Keratinocyte (primary cell): ENCODE data around the gene ENO4. TPM values are rescaled to one million over a fixed set of nuclear protein-coding genes. Genes with fewer than 3 reads are reported as not detected.

Experiments
- DNase-seq: peaks from one replicate; pipeline ENCODE4 v3.0.0-alpha.2; 2011; ENCODE audit warnings: low read depth, missing footprints, low spot score
- FAIRE-seq: peaks from 2 replicates; lab custom pipeline; 2011; peaks lifted over from hg19 to GRCh38; lab: Jason Lieb, UNC
- H2AFZ ChIP-seq: 2 replicates; pipeline ENCODE4 v1.6.0; 2012; ENCODE audit warnings: low read length, control low read depth, inconsistent platforms; ENCODE audit not compliant: control insufficient read depth
- H3K27ac ChIP-seq: 2 replicates; pipeline ENCODE4 v1.5.1; 2011; ENCODE audit warnings: low read length; ENCODE audit not compliant: control insufficient read depth, insufficient read depth
- H3K27me3 ChIP-seq: 3 replicates; pipeline ENCODE4 v1.6.0; 2011; ENCODE audit warnings: low read length; ENCODE audit not compliant: control insufficient read depth, insufficient read depth; ENCODE audit errors: extremely low read depth
- H3K36me3 ChIP-seq, 2 experiments: 2 replicates in 1 of 2; 3 replicates in 1 of 2; pipeline ENCODE4 v1.5.1; 2011; ENCODE audit warnings: low read length in 2 of 2, mild to moderate bottlenecking in 1 of 2; ENCODE audit not compliant: control insufficient read depth in 2 of 2, insufficient read depth in 2 of 2; ENCODE audit errors: extremely low read depth in 1 of 2
- H3K4me1 ChIP-seq: 3 replicates; pipeline ENCODE4 v1.5.1; 2011; ENCODE audit warnings: low read length; ENCODE audit not compliant: control insufficient read depth, insufficient read depth; ENCODE audit errors: extremely low read depth
- H3K4me2 ChIP-seq: 3 replicates; pipeline ENCODE4 v1.6.0; 2011; ENCODE audit warnings: low read depth, low read length; ENCODE audit not compliant: control insufficient read depth, insufficient read depth; ENCODE audit errors: extremely low read depth
- H3K4me3 ChIP-seq, 3 experiments: fragments of 200-600 bp in 1 of 3; sonication (generic) in 1 of 3; 2 replicates in 2 of 3; 3 replicates in 1 of 3; pipeline ENCODE4 v1.5.1; 2011 to 2016; ENCODE audit warnings: low read length in 3 of 3, mild to moderate bottlenecking in 3 of 3, control low read depth in 2 of 3, inconsistent platforms in 1 of 3, low read depth in 1 of 3, mixed read lengths in 1 of 3, mixed run types in 1 of 3, moderate library complexity in 1 of 3; ENCODE audit not compliant: control insufficient read depth in 2 of 3, insufficient read depth in 2 of 3; ENCODE audit errors: extremely low read depth in 1 of 3
- H3K79me2 ChIP-seq: 2 replicates; pipeline ENCODE4 v1.6.0; 2012; ENCODE audit warnings: low read length; ENCODE audit not compliant: control insufficient read depth, insufficient read depth
- H3K9ac ChIP-seq: 3 replicates; pipeline ENCODE4 v1.6.0; 2011; ENCODE audit warnings: low read length; ENCODE audit not compliant: control insufficient read depth, insufficient read depth; ENCODE audit errors: extremely low read depth
- H3K9me1 ChIP-seq: 3 replicates; pipeline ENCODE4 v1.6.0; 2011; ENCODE audit warnings: low read length; ENCODE audit not compliant: control insufficient read depth, insufficient read depth; ENCODE audit errors: extremely low read depth
- H3K9me3 ChIP-seq: 2 replicates; pipeline ENCODE4 v1.5.1; 2012; ENCODE audit warnings: low read depth, low read length; ENCODE audit not compliant: control insufficient read depth
- H4K20me1 ChIP-seq: 3 replicates; pipeline ENCODE4 v1.6.0; 2011; ENCODE audit warnings: low read length; ENCODE audit not compliant: control insufficient read depth, insufficient read depth; ENCODE audit errors: extremely low read depth
- CTCF ChIP-seq, 3 experiments: IDR thresholded peaks in 1 of 3; conservative IDR thresholded peaks in 1 of 3; optimal IDR thresholded peaks in 1 of 3; 2 replicates in 2 of 3; 3 replicates in 1 of 3; pipeline versions ENCODE3 to v1.5.1; 2011; ENCODE audit warnings: low read length in 3 of 3, mild to moderate bottlenecking in 3 of 3, moderate library complexity in 2 of 3, control low read depth in 1 of 3, inconsistent platforms in 1 of 3; ENCODE audit not compliant: insufficient read depth in 2 of 3; ENCODE audit errors: extremely low read depth in 1 of 3
- EZH2 ChIP-seq: IDR thresholded peaks from one replicate; pipeline ENCODE4 v1.6.1; 2012; ENCODE audit warnings: inconsistent platforms, mild to moderate bottlenecking, low read length, moderate library complexity
- dilution Hi-C: fragments of 300-500 bp; cut with MboI; formaldehyde crosslinking; loops from one replicate; pipeline ENCODE4 v1.7.0; 2020; ENCODE audit warnings: low sequenced_read_pairs; ENCODE audit not compliant: extremely low pct_ligation_motif_present
- polyA plus RNA-seq, 5 experiments: library from polyadenylated mRNA; depleted of rRNA in 3 of 5; stranded (reverse) in 3 of 5; stranded (forward) in 1 of 5; unstranded in 1 of 5; fragments of >200 nt; gene quantifications; 1 replicate in 1 of 5; 2 replicates in 3 of 5; 3 replicates in 1 of 5; pipeline versions ENCODE4 v1.2.1 to v1.2.3, GENCODE V29; 2011 to 2012; ENCODE audit warnings: missing spikeins in 2 of 5, low read depth in 1 of 5, low replicate concordance in 1 of 5

Gene ENO4
- polyA plus RNA-seq, 1 donor (not counting 4 experiments of a cell fraction or from before 2014, with no cell fraction given) = 0.35 TPM

GRCh38 chr10:116845823-116846222 is 3.5 kb upstream of the ENO4 start:
- DNase-seq = no peak
- dilution Hi-C loops = no loop called here
- no peaks in the 10 kb centered on the region for H3K79me2 ChIP-seq
- H3K9ac ChIP-seq = no peak overlapping the region
- FAIRE-seq = no peak
- no peaks in the 10 kb centered on the region for H3K9me1 ChIP-seq
- H3K4me2 ChIP-seq = no peak overlapping the region
- no peak overlapping the region for H3K27ac ChIP-seq
- H3K9me3 ChIP-seq = no peaks in the 10 kb centered on the region
- H3K27me3 ChIP-seq = no peaks in the 10 kb centered on the region
- H3K36me3 ChIP-seq = no peaks in the 10 kb centered on the region
- no peak overlapping the region for H2AFZ ChIP-seq
- H3K4me1 ChIP-seq = peaks cover 15% of the 10 kb centered on the region
- no peaks in the 10 kb centered on the region for H4K20me1 ChIP-seq
- TF ChIP-seq EZH2 = no peak
- TF ChIP-seq CTCF (optimal IDR thresholded peaks at IDR 0.05 in 1 of 3, IDR thresholded peaks at IDR 0.05 in 1 of 3, conservative IDR thresholded peaks at IDR 0.05 in 1 of 3; ENCODE audit: extremely low read depth in 1 of 3, insufficient read depth in 2 of 3, low read length in 3 of 3) = no peak
- no peak overlapping the region for H3K4me3 ChIP-seq

- Histone ChIP-seq H3K4me1 (peaks cover 15% of the 10 kb centered on the region), H2AFZ (peak overlapping the region; percentile 98), H3K9ac (peak overlapping the region; percentile 69), H3K79me2 (no peaks in the 10 kb centered on the region), H3K9me3 (no peaks in the 10 kb centered on the region), H3K27me3 (no peaks in the 10 kb centered on the region), H3K36me3 (no peaks in the 10 kb centered on the region), H4K20me1 (no peaks in the 10 kb centered on the region), H3K4me3 (peak overlapping the region; percentile 69 to 81 (median 78)), H3K4me2 (peak overlapping the region; percentile 87), H3K9me1 (no peaks in the 10 kb centered on the region), H3K27ac (peak overlapping the region; percentile 29)
- FAIRE-seq = peak; percentile 88
- peak; percentile 10 for TF ChIP-seq EZH2
- no peak for TF ChIP-seq CTCF (optimal IDR thresholded peaks at IDR 0.05 in 1 of 3, IDR thresholded peaks at IDR 0.05 in 1 of 3, conservative IDR thresholded peaks at IDR 0.05 in 1 of 3; ENCODE audit: extremely low read depth in 1 of 3, insufficient read depth in 2 of 3, low read length in 3 of 3)
- no peak for DNase-seq
- dilution Hi-C loops = no loop called here
Observed at GRCh38 chr10:116848032-116848943, 1.0 kb upstream of the ENO4 start.
